NOMO-1 treated with dmso at 0.1 percent for 144 hours (cell line): Measurements from ENCODE around the gene ERVW-1.

Experiments
- DNase-seq: peaks from one replicate; lab custom pipeline; 2025; ENCODE audit not compliant: unreplicated experiment; lab: John Stamatoyannopoulos, UW

ERVW-1 gene

GRCh38 chr7:92427193-92427592 is 50.6 kb downstream of the ERVW-1 start:
- DNase-seq = no peak

- peak; percentile 54 for DNase-seq
Observed at GRCh38 chr7:92425311-92425947, 52.3 kb downstream of the ERVW-1 start.

- DNase-seq = peak; percentile 33
Observed at GRCh38 chr7:92423710-92424131, 54.0 kb downstream of the ERVW-1 start.

DNA sequence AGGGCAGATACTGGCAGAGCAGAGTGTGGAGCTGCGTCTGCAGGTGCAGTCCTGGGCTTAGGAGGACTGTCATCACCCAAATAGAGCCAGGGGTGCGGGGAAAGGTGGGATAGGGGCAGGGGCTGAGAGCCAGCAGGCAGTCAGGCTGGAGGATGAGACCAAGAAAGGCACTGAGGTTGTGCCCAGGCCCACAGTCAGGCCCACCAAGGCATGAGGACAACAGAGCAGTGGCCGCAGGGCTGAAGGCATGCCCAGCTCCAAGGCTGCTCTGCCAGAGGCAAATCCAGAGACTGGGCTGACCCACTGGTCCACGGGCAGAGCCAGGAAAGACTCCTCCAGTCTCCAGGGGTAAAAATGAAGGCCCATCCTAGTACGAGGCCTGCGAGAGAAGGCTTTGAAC is 54.8 kb downstream of the ERVW-1 start:
- DNase-seq = no peak

GRCh38 chr7:92421676-92422435 is 55.9 kb downstream of the ERVW-1 start:
- peak; percentile 62 for DNase-seq
